H1 (cell line): ENCODE data around the gene COL26A1. TPM values are rescaled to one million over a fixed set of nuclear protein-coding genes. Genes with fewer than 3 reads are reported as not detected.
A peak's percentile ranks its signal among the peaks of the same experiment; 100 is the strongest.

Source experiments
- CTCF ChIA-PET: fragments of 300-600 bp; sonication (Branson Sonifier 250); formaldehyde crosslinking; loops from one replicate; lab custom pipeline; 2021; ENCODE audit not compliant: partially characterized antibody; lab: Charles Lee
- POLR2A ChIA-PET: fragments of 300-600 bp; sonication (Branson Sonifier 250); formaldehyde crosslinking; loops from one replicate; lab custom pipeline; 2021; ENCODE audit warnings: inconsistent platforms; ENCODE audit not compliant: partially characterized antibody; lab: Charles Lee
- DNase-seq, 2 experiments: peaks; one replicate each; pipeline versions ENCODE4 v3.0.0 to v3.0.0-alpha.2; 2010 to 2022; ENCODE audit warnings: low spot score in 2 of 2, low read depth in 1 of 2, mixed read lengths in 1 of 2
- FAIRE-seq: peaks from 2 replicates; lab custom pipeline; 2011; peaks lifted over from hg19 to GRCh38; lab: Jason Lieb, UNC
- H2AFZ ChIP-seq: 2 replicates; pipeline ENCODE4 v1.8.1; 2012; ENCODE audit warnings: low read length, inconsistent platforms
- H2AK5ac ChIP-seq: 2 replicates; pipeline ENCODE4 v1.6.1; 2013; ENCODE audit warnings: low read depth, low read length
- H2BK120ac ChIP-seq: replicated peaks from 2 replicates; pipeline ENCODE3; 2013; ENCODE audit warnings: low read depth, low read length, inconsistent platforms
- H2BK12ac ChIP-seq: 2 replicates; pipeline ENCODE4 v1.6.1; 2013; ENCODE audit warnings: low read depth, low read length
- H2BK15ac ChIP-seq: 2 replicates; pipeline ENCODE4 v1.6.1; 2013; ENCODE audit warnings: low read length
- H2BK20ac ChIP-seq: 2 replicates; pipeline ENCODE4 v1.6.1; 2013; ENCODE audit warnings: low read length
- H2BK5ac ChIP-seq: 2 replicates; pipeline ENCODE4 v1.6.1; 2013; ENCODE audit warnings: low read depth, low read length
- H3K14ac ChIP-seq: 2 replicates; pipeline ENCODE4 v1.6.1; 2013; ENCODE audit warnings: inconsistent platforms; ENCODE audit not compliant: insufficient read length
- H3K18ac ChIP-seq: 2 replicates; pipeline ENCODE4 v1.6.1; 2013; ENCODE audit warnings: low read length; ENCODE audit errors: extremely low read depth
- H3K23ac ChIP-seq: 2 replicates; pipeline ENCODE4 v1.6.1; 2013; ENCODE audit warnings: inconsistent platforms; ENCODE audit not compliant: insufficient read length
- H3K23me2 ChIP-seq: 2 replicates; pipeline ENCODE4 v1.6.1; 2013; ENCODE audit warnings: low read depth, low read length
- H3K27ac ChIP-seq: 2 replicates; pipeline ENCODE4 v1.6.1; 2011; ENCODE audit warnings: low read depth, low read length, inconsistent platforms
- H3K27me3 ChIP-seq, 4 experiments: replicated peaks in 1 of 4; 1 replicate in 1 of 4; 2 replicates in 3 of 4; pipeline versions ENCODE4 v1.6.1 to v1.8.1; 2011 to 2013; ENCODE audit warnings: low read length in 3 of 4, mild to moderate bottlenecking in 3 of 4, inconsistent platforms in 2 of 4, mixed read lengths in 2 of 4, moderate library complexity in 1 of 4; ENCODE audit not compliant: control insufficient read depth in 3 of 4, insufficient read depth in 3 of 4; ENCODE audit errors: extremely low read depth in 1 of 4
- H3K36me3 ChIP-seq, 4 experiments: 2 replicates each; pipeline versions ENCODE4 v1.6.1 to v1.8.1; 2011 to 2013; ENCODE audit warnings: mild to moderate bottlenecking in 4 of 4, low read length in 3 of 4, moderate library complexity in 2 of 4, control low read depth in 1 of 4, inconsistent platforms in 1 of 4; ENCODE audit not compliant: insufficient read depth in 4 of 4, control insufficient read depth in 2 of 4
- H3K4ac ChIP-seq: replicated peaks from 2 replicates; pipeline ENCODE3; 2013; ENCODE audit warnings: low read length, low read depth, mixed read lengths, inconsistent platforms; ENCODE audit not compliant: insufficient read length
- H3K4me1 ChIP-seq, 4 experiments: replicated peaks in 1 of 4; 1 replicate in 1 of 4; 2 replicates in 3 of 4; pipeline versions ENCODE4 v1.6.1 to v1.8.1; 2011 to 2013; ENCODE audit warnings: low read length in 3 of 4, inconsistent platforms in 2 of 4, mixed read lengths in 1 of 4; ENCODE audit not compliant: insufficient read depth in 4 of 4, control insufficient read depth in 3 of 4
- H3K4me2 ChIP-seq, 2 experiments: 2 replicates each; pipeline versions ENCODE4 v1.6.1 to v1.8.1; 2011 to 2013; ENCODE audit warnings: low read depth in 2 of 2, low read length in 2 of 2, control low read depth in 1 of 2, inconsistent platforms in 1 of 2, mild to moderate bottlenecking in 1 of 2; ENCODE audit not compliant: insufficient read depth in 1 of 2
- H3K4me3 ChIP-seq, 4 experiments: fragments of 200-600, 300-600 bp in 1 of 4; sonication (generic), shearing (Covaris generic), sonication (Bioruptor Twin) in 1 of 4; 2 replicates each; pipeline versions ENCODE4 v1.5.1 to v1.8.1; 2011 to 2016; ENCODE audit warnings: low read length in 4 of 4, low read depth in 3 of 4, control low read depth in 2 of 4, inconsistent platforms in 2 of 4, mild to moderate bottlenecking in 2 of 4, mixed read lengths in 1 of 4, moderate library complexity in 1 of 4; ENCODE audit not compliant: insufficient read depth in 2 of 4; ENCODE audit errors: extremely low read depth in 1 of 4
- H3K56ac ChIP-seq: replicated peaks from 2 replicates; pipeline ENCODE3; 2013; ENCODE audit warnings: low read depth, mild to moderate bottlenecking, mixed read lengths, low read length, inconsistent platforms; ENCODE audit not compliant: insufficient read length
- H3K79me1 ChIP-seq: 2 replicates; pipeline ENCODE4 v1.6.1; 2013; ENCODE audit warnings: low read depth, low read length, control low read depth
- H3K79me2 ChIP-seq, 2 experiments: 2 replicates each; pipeline versions ENCODE4 v1.6.1 to v1.8.1; 2012 to 2013; ENCODE audit warnings: low read length in 2 of 2, mild to moderate bottlenecking in 2 of 2, inconsistent platforms in 1 of 2; ENCODE audit not compliant: insufficient read depth in 2 of 2, control insufficient read depth in 1 of 2
- H3K9ac ChIP-seq, 4 experiments: replicated peaks in 1 of 4; 1 replicate in 1 of 4; 2 replicates in 3 of 4; pipeline versions ENCODE4 v1.6.1 to v1.8.1; 2011 to 2013; ENCODE audit warnings: low read depth in 3 of 4, low read length in 3 of 4, control low read depth in 2 of 4, mild to moderate bottlenecking in 2 of 4, moderate library complexity in 2 of 4, inconsistent platforms in 1 of 4; ENCODE audit errors: extremely low read depth in 1 of 4
- H3K9me3 ChIP-seq, 2 experiments: 2 replicates each; pipeline versions ENCODE4 v1.6.1 to v1.8.1; 2012 to 2013; ENCODE audit warnings: mild to moderate bottlenecking in 2 of 2, moderate library complexity in 2 of 2, control low read depth in 1 of 2, inconsistent platforms in 1 of 2, low read depth in 1 of 2, low read length in 1 of 2, mixed read lengths in 1 of 2; ENCODE audit not compliant: insufficient read depth in 2 of 2
- H4K20me1 ChIP-seq, 2 experiments: replicated peaks in 1 of 2; 2 replicates each; pipeline versions ENCODE3 to v1.8.1; 2011 to 2013; ENCODE audit warnings: inconsistent platforms in 2 of 2, low read length in 2 of 2, mild to moderate bottlenecking in 1 of 2; ENCODE audit not compliant: insufficient read depth in 2 of 2, control insufficient read depth in 1 of 2
- H4K5ac ChIP-seq: 2 replicates; pipeline ENCODE4 v1.6.1; 2013; ENCODE audit warnings: low read length, low read depth, mixed read lengths, inconsistent platforms; ENCODE audit not compliant: insufficient read length
- H4K8ac ChIP-seq: 2 replicates; pipeline ENCODE4 v1.8.0; 2013; ENCODE audit warnings: mild to moderate bottlenecking, moderate library complexity, low read length, inconsistent platforms; ENCODE audit not compliant: insufficient read depth; ENCODE audit errors: extremely low read depth
- H4K91ac ChIP-seq: replicated peaks from 2 replicates; pipeline ENCODE3; 2013; ENCODE audit warnings: low read length, mixed read lengths, inconsistent platforms; ENCODE audit not compliant: insufficient read length
- BCL11A ChIP-seq, 2 experiments: IDR thresholded peaks; one replicate each; pipeline ENCODE4 v1.6.1; 2011; ENCODE audit warnings: low read depth in 2 of 2, low read length in 2 of 2, mild to moderate bottlenecking in 2 of 2
- CTBP2 ChIP-seq: IDR thresholded peaks from 2 replicates; pipeline ENCODE4 v1.7.0; 2011; ENCODE audit warnings: borderline replicate concordance, mild to moderate bottlenecking, moderate library complexity, mixed read lengths, low read length; ENCODE audit not compliant: insufficient read depth, insufficient read length
- KDM5A ChIP-seq: fragments of 200-600 bp; IDR thresholded peaks from 2 replicates; pipeline ENCODE4 v1.7.1; 2012; ENCODE audit warnings: mild to moderate bottlenecking, low read length, inconsistent platforms, mixed read lengths
- NANOG ChIP-seq: IDR thresholded peaks from 2 replicates; pipeline ENCODE4 v1.6.1; 2011; ENCODE audit warnings: low read length, low read depth, mild to moderate bottlenecking, inconsistent platforms; ENCODE audit not compliant: insufficient read depth, poor library complexity, severe bottlenecking
- PHF8 ChIP-seq: fragments of 200-600 bp; sonication (generic); conservative IDR thresholded peaks from 2 replicates; pipeline ENCODE4 v1.7.1; 2012; ENCODE audit warnings: low read depth, mild to moderate bottlenecking, inconsistent platforms, low read length, moderate library complexity
- POU5F1 ChIP-seq: IDR thresholded peaks from 2 replicates; pipeline ENCODE4 v1.6.1; 2011; ENCODE audit warnings: low read depth, mild to moderate bottlenecking, low read length, moderate library complexity
- SAP30 ChIP-seq: fragments of 300-600 bp; sonication (generic); IDR thresholded peaks from 2 replicates; pipeline ENCODE4 v1.7.1; 2012; ENCODE audit warnings: low read length, moderate library complexity, mild to moderate bottlenecking, inconsistent platforms; ENCODE audit not compliant: insufficient read depth, insufficient replicate concordance
- SUZ12 ChIP-seq: fragments of 200-600 bp; sonication (generic); IDR thresholded peaks from 2 replicates; pipeline ENCODE4 v1.6.1; 2012; ENCODE audit warnings: mild to moderate bottlenecking, inconsistent platforms, low read length, moderate library complexity, mixed read lengths
- TAF7 ChIP-seq: optimal IDR thresholded peaks from 2 replicates; pipeline ENCODE3; 2011; ENCODE audit warnings: low read depth, mild to moderate bottlenecking, inconsistent platforms, low read length, moderate library complexity, borderline replicate concordance
- TCF12 ChIP-seq: IDR thresholded peaks from 2 replicates; pipeline ENCODE4 v1.6.1; 2011; ENCODE audit warnings: low read depth, mild to moderate bottlenecking, low read length
- ZNF274 ChIP-seq: IDR thresholded peaks from 2 replicates; pipeline ENCODE4 v1.7.0; 2012; ENCODE audit warnings: low read length, borderline replicate concordance; ENCODE audit errors: extremely low read depth
- WGBS, 2 experiments: shearing (Covaris generic) in 1 of 2; methylation state at CpG; one replicate each; pipeline versions ENCODE4 v1.1.6 to v1.1.7; 2013 to 2015; ENCODE audit warnings: low lambda C conversion rate in 2 of 2, mixed read lengths in 2 of 2, inconsistent platforms in 1 of 2, low coverage in 1 of 2, missing lambda C conversion rate in 1 of 2; ENCODE audit not compliant: insufficient replicate concordance in 2 of 2, insufficient coverage in 1 of 2, insufficient read length in 1 of 2; ENCODE audit errors: extremely low coverage in 1 of 2, missing lambda C conversion rate in 1 of 2; 5-methylcytosine and 5-hydroxymethylcytosine counted together
- polyA plus RNA-seq, 7 experiments: library from polyadenylated mRNA; depleted of rRNA in 3 of 7; stranded (reverse) in 5 of 7; unstranded in 2 of 7; fragments of >200 nt in 5 of 7; fragments of 200-250 nt in 2 of 7; gene quantifications; 1 replicate in 5 of 7; 2 replicates in 1 of 7; 4 replicates in 1 of 7; pipeline versions ENCODE4 v1.2.1 to v1.2.3, GENCODE V29; 2011 to 2013; ENCODE audit warnings: missing spikeins in 2 of 7, mixed read lengths in 2 of 7
- total RNA-seq: library from RNA; stranded (reverse); fragmentation: NEBNext Ultra II Directional; extraction: Animal tissue kit (Norgen Biotek cat#: 25700); gene quantifications from 2 replicates; pipeline ENCODE4 v1.2.1, GENCODE V29; 2021

COL26A1 gene
- total and polyA plus RNA-seq, 2 of the 8 experiments (the other 6 are each of a cell fraction or from before 2014, with no cell fraction given) = 51.1 to 68.8 TPM

DNA sequence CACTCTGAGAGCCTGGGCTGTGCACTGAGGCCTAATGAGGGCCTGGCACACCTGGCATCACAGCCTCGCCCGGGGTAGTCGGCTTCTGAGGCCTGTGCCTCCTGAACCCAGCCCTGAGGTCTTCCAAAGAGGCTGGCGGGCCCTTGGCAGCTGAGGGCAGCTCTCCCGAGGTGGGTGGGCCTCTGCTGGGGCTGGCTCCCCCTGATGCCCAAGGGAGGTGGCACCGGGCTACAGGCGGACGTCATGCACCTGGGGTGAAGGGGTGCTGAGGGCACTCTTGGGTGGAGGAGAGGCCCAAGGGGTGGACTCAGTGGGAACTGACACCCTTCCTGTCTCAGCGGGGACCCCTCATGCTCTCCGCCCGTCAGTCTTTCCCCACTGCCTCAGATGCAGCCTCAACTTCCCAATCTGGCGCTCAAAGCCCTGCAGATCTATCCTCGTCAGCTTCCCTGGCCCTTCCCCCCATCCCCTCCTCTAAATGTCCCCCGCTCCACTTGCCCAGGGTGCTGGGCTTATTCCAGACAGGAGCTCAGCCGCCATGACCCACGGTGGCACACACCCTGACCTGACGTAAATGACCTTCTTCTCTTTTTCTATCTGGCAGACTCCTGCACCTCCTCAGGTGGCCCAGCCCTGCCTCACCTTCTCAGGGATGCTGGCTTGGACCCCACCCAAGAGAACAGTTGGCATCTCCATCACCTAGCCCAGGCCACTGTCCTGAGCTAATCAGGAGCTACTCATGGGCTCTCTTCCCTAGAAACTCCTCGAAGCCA, 228.2 kb downstream of the COL26A1 start:
- H2BK20ac ChIP-seq = no peak overlapping the region
- H4K8ac ChIP-seq = peak overlapping the region; percentile 40; the same call in 1 of the 2 replicates
- H2AK5ac ChIP-seq = no peak overlapping the region
- H4K20me1 ChIP-seq = peaks cover 0 to 5% of the 10 kb centered on the region in 2 experiments
- no peak overlapping the region for H3K23ac ChIP-seq
- H3K4me2 ChIP-seq = no peak overlapping the region
- WGBS, 2 experiments = 86% methylated on average over 18 of the region's 18 CpGs; no CpG with 5 or more reads in 1 of the 2 experiments
- H3K23me2 ChIP-seq = peaks cover 5% of the 10 kb centered on the region; the same call in 1 of the 2 replicates
- ChIA-PET CTCF (interaction anchor here (1.0 to 2.7 kb wide), 4 partner anchors 12 to 60 kb away, joined by 3 to 8 read pairs (median 3); no protein-coding TSS in a partner anchor), POLR2A (interaction anchor here (1.0 kb wide), 1 partner anchor 262 kb away, joined by 3 read pairs; no protein-coding TSS in a partner anchor)
- no peak overlapping the region for H3K27ac ChIP-seq
- H3K14ac ChIP-seq = no peak overlapping the region
- H2BK120ac ChIP-seq = no peak overlapping the region
- no peak overlapping the region for H3K4ac ChIP-seq
- DNase-seq (peak in 1 of 2 experiments; percentile 39), FAIRE-seq (no peak)
- no peaks in the 10 kb centered on the region for H3K9me3 ChIP-seq
- H4K5ac ChIP-seq = no peak overlapping the region
- H4K91ac ChIP-seq = no peak overlapping the region
- no peak overlapping the region for H3K18ac ChIP-seq
- H2BK12ac ChIP-seq = no peak overlapping the region
- H3K56ac ChIP-seq = no peak overlapping the region
- no peak overlapping the region for H3K9ac ChIP-seq
- H3K79me2 ChIP-seq = no peaks in the 10 kb centered on the region
- no peak overlapping the region for H2BK5ac ChIP-seq
- no peak overlapping the region for H2AFZ ChIP-seq
- H2BK15ac ChIP-seq = no peak overlapping the region
- H3K36me3 ChIP-seq = no peaks in the 10 kb centered on the region
- H3K4me3 ChIP-seq = no peak overlapping the region
- no peaks in the 10 kb centered on the region for H3K79me1 ChIP-seq
- no peaks in the 10 kb centered on the region for H3K4me1 ChIP-seq
- no peaks in the 10 kb centered on the region; a peak in 1 of 7 replicates for H3K27me3 ChIP-seq
- no peak for TF ChIP-seq ZNF274
- no peak for TF ChIP-seq TCF12
- no peak for TF ChIP-seq TAF7
- TF ChIP-seq BCL11A (IDR thresholded peaks at IDR 0.05; ENCODE audit: low read depth in 2 of 2, low read length in 2 of 2) = no peak
- TF ChIP-seq SAP30 = no peak
- no peak for TF ChIP-seq NANOG
- no peak for TF ChIP-seq PHF8
- TF ChIP-seq POU5F1 = no peak
- no peak for TF ChIP-seq SUZ12
- TF ChIP-seq CTBP2 = no peak
- TF ChIP-seq KDM5A = no peak
